Right cardiac atrium (tissue), 5 donors: ENCODE data around the gene CRYGA. TPM values are rescaled to one million over a fixed set of nuclear protein-coding genes. Genes with fewer than 3 reads are reported as not detected.

Source experiments
- ATAC-seq, 2 donors: fragments of 200-7000 bp; cut with Tn5 transposase; one replicate each; pipeline versions ENCODE4 v1.8.0 to v1.9.1; 2020; ENCODE audit warnings: moderate library complexity in 2 of 2, mild to moderate bottlenecking in 1 of 2
- DNase-seq, 3 donors: peaks; one replicate each; pipeline ENCODE4 v3.0.0-alpha.2; 2020
- H3K27ac ChIP-seq: one replicate; pipeline ENCODE4 v1.5.1; 2013; ENCODE audit warnings: mild to moderate bottlenecking, low read length, control low read depth, moderate library complexity
- H3K27me3 ChIP-seq: one replicate; pipeline ENCODE4 v1.6.1; 2013; ENCODE audit not compliant: control insufficient read depth, insufficient read depth
- H3K4me1 ChIP-seq: one replicate; pipeline ENCODE4 v1.6.1; 2013; ENCODE audit warnings: low read length; ENCODE audit not compliant: control insufficient read depth, insufficient read depth
- H3K4me3 ChIP-seq: one replicate; pipeline ENCODE4 v1.5.1; 2013; ENCODE audit warnings: low read length, control low read depth
- H3K9me3 ChIP-seq: one replicate; pipeline ENCODE4 v1.6.1; 2013; ENCODE audit warnings: low read length; ENCODE audit not compliant: control insufficient read depth
- WGBS: extraction: QIAGEN DNeasy Blood & Tissue Kit; methylation state at CpG from one replicate; pipeline ENCODE4 v1.1.7; 2013; 5-methylcytosine and 5-hydroxymethylcytosine counted together
- intact Hi-C, 4 donors: fragments of 100-400 bp; cut with DNase I; formaldehyde crosslinking; loops; one replicate each; pipeline versions ENCODE4 v1.11.0 to v1.14.0; 2022 to 2023
- long read RNA-seq, 4 donors: library from polyadenylated mRNA; unstranded; transcript quantifications; one replicate each; pipeline ENCODE4 v2.0.0, GENCODE V29; 2020 to 2021
- polyA plus RNA-seq: library from polyadenylated mRNA; stranded (reverse); fragments of 200-250 nt; gene quantifications from one replicate; pipeline ENCODE4 v1.2.3, GENCODE V29; 2013
- total RNA-seq, 4 donors: library from RNA; stranded (reverse); fragmentation: NEBNext Ultra II Directional; extraction: Animal tissue kit (Norgen Biotek cat#: 25700); gene quantifications; one replicate each; pipeline ENCODE4 v1.2.1, GENCODE V29; 2021
- donor health status: healthy with polysubstance abuse.
- donor health status: DM: no; HTN: yes; CAD: no.
- donor health status: DM: no; HTN: no; CAD: no.
- donor health status: DM: no; HTN: yes; CAD: no; lungs with severe emphysema.
- donor health status: DM: yes; HTN: yes; CAD: no.

Gene CRYGA, protein sequence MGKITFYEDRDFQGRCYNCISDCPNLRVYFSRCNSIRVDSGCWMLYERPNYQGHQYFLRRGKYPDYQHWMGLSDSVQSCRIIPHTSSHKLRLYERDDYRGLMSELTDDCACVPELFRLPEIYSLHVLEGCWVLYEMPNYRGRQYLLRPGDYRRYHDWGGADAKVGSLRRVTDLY
- not detected for total RNA-seq
- not detected for polyA plus RNA-seq
- long read RNA-seq, donor 1 = 0 reads
- long read RNA-seq, donor 2 = 0 reads
- long read RNA-seq, donor 3 = 0 reads
- long read RNA-seq, donor 4 = 0 reads

DNA sequence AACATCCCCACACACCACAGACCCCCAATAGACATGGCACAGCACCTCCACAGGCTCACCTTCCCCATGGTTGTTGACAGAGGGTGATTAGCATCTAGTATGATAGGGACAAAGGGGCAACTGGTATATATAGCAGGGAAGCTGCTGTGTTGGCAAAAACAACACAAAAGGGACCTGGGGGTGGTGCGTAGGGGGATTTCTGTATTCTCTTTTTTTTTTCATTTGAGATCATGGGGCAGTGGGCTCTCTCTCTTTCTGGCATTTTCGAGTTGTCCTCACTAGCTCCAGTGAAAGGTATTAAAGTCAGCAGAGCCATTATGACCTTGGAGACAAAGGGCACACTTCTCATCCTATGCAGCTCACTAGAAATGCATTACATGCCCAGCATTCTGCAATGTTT lies at the start of gene CRYGA:
CRYGA (minus strand) TSS at position 101 of the 400 bp plus-strand sequence; CDS start at position 68, 33 bp downstream.
- no peak within 1 kb of the TSS for H3K4me3 ChIP-seq
- ATAC-seq (no peak), DNase-seq (no peak)
- H3K27me3 ChIP-seq = no peaks in the 10 kb centered on the region
- no peaks in the 10 kb centered on the region for H3K4me1 ChIP-seq
- 79% methylated on average over 2 of the region's 2 CpGs for WGBS
- intact Hi-C loops = no loop called here
- no peaks in the 10 kb centered on the region for H3K9me3 ChIP-seq
- no peak within 1 kb of the TSS for H3K27ac ChIP-seq

DNA sequence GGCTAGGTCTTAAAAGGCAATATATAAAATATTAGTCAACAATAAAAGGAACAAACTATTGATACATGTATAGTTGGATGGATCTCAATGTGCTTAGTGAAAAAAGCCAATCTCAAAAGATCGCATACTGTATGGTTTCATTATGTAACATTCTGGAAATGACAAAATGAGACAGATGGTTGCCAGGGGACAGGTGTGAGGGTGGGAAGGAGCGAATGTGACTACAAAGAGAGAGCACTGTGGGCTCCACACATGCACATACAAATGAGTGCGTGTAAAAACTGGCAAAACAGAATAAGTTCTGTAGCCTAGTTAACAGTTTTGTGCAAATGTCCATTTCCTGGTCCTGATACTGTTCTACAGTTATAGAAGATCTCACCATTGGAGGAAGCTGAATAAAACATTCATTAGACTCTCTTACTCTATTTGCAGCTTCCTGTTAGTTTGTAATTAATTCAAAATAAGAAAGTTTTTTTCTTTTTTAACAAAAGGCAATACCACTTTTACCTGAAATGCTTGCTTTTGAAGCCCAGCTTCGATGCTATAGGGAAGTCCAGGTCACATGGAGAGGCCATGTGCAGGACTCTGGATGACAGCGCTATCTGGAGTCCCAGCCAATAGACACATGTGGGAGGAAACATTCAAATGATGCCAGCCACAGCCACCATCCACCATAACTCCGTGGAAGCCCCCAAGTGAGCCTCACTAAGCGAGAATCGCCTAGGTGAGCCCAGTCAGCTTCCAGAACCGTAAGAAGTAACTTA lies 47.5 kb upstream of the CRYGA start:
- 88% methylated on average over 9 of the region's 9 CpGs for WGBS
- H3K27ac ChIP-seq = no peak overlapping the region
- intact Hi-C loops = no loop called here
- H3K9me3 ChIP-seq = no peaks in the 10 kb centered on the region
- ATAC-seq = no peak
- no peaks in the 10 kb centered on the region for H3K4me1 ChIP-seq
- DNase-seq = no peak
- no peak overlapping the region for H3K4me3 ChIP-seq
- H3K27me3 ChIP-seq = no peaks in the 10 kb centered on the region

DNA sequence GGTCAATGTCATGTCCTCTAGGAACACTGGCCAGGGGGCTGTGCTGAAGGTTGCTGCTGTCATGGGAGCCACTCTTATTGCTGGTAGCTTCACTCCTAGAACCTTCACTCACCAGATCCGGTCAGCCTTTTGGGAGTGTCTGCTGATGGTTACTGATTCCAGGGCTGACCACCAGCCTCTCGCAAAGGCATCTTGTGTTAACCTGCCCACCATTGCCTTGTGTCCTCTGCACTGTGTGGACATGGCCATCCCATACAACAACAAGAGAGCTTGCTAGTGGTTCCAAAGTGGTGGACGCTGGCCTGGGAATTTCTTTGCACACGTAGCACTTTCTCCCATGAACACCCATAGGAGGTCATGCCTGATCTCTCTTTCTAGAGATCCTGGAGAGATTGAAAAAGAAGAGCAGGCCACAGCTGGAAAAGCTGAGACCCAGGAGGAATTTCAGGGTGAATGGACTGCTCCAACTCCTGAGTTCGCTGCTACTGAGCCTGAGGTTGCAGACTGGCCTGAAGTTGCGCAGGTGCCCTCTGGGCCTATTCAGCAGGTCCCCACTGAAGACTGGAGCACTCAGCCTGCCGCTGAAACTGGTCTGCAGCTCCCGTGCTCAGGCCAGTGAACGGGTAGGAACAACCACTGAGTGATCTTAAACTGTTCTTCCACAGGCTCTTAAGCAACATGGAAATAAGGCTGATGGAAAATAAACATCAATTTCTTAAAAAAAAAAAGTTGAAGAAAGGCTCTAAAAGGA lies 45.1 kb upstream of the CRYGA start:
- Histone ChIP-seq H3K27ac (no peak overlapping the region), H3K9me3 (no peaks in the 10 kb centered on the region), H3K4me1 (no peaks in the 10 kb centered on the region), H3K4me3 (no peak overlapping the region), H3K27me3 (no peaks in the 10 kb centered on the region)
- WGBS = 90% methylated on average over 9 of the region's 9 CpGs
- intact Hi-C loops = no loop called here
- no peak for DNase-seq
- ATAC-seq = no peak

DNA sequence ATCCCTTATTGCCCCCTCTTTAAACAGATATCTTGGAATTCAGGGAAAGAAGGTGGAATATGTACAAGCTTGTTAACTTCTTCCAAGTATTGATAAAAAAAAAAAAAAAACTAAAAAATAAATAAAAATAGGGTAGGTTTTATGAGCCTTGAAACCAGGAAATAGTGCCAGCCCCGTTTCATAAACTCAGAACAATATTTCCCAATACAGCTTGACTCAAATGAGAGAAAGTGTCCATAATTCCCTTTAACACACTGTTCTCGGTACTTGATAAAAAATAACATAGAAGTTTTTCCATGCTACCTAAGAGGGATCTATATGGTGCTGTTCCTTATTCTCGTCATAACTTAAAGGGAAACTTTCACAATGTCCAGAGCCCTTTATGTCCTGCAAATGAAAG lies 44.4 kb upstream of the CRYGA start:
- ATAC-seq = no peak
- Histone ChIP-seq H3K27me3 (no peaks in the 10 kb centered on the region), H3K9me3 (no peaks in the 10 kb centered on the region), H3K27ac (no peak overlapping the region), H3K4me1 (no peaks in the 10 kb centered on the region), H3K4me3 (no peak overlapping the region)
- DNase-seq = no peak
- 78% methylated on average over 3 of the region's 3 CpGs for WGBS
- intact Hi-C loops = no loop called here

DNA sequence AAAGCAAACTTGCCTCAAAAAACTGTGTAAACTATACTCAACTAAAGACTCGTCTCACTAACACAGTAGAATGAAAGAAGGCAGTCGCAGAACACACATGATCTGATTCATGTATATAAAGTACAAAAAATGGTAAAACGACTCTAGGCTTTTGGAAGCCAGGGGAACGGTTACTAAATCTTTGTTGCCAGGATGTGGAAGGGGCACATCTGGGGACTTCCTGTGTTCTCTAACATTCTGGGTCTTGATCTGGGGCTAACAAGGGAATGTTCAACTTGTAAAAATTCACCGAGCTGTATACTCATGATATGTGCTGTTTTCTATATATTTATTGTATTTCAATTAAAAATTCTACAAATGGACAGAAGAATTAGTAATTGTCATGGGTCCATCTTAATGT lies 40.8 kb upstream of the CRYGA start:
- no peaks in the 10 kb centered on the region for H3K4me1 ChIP-seq
- no peaks in the 10 kb centered on the region for H3K27me3 ChIP-seq
- intact Hi-C loops = no loop called here
- no peak overlapping the region for H3K4me3 ChIP-seq
- ATAC-seq (no peak), DNase-seq (no peak)
- no peak overlapping the region for H3K27ac ChIP-seq
- no peaks in the 10 kb centered on the region for H3K9me3 ChIP-seq
- 65% methylated on average over 5 of the region's 5 CpGs for WGBS

DNA sequence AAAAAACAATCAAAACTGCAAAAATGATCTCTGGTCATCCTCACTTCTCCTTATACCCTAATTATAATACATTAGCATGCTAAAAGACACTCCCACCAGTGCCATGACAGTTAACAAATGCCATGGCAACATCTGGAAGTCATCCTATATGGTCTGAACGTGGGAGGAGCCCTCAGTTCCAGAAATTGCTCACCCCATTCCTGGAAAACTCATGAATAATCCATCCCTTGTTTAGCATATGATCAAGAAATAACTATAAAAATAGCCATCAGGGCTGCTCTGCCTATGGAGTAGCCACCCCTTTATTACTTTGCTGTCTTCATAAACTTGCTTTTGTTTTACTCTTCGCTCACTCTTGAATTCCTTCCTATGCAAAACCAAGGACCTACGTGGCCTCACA lies 32.1 kb upstream of the CRYGA start:
- ATAC-seq = no peak
- DNase-seq = no peak
- intact Hi-C loops = no loop called here

DNA sequence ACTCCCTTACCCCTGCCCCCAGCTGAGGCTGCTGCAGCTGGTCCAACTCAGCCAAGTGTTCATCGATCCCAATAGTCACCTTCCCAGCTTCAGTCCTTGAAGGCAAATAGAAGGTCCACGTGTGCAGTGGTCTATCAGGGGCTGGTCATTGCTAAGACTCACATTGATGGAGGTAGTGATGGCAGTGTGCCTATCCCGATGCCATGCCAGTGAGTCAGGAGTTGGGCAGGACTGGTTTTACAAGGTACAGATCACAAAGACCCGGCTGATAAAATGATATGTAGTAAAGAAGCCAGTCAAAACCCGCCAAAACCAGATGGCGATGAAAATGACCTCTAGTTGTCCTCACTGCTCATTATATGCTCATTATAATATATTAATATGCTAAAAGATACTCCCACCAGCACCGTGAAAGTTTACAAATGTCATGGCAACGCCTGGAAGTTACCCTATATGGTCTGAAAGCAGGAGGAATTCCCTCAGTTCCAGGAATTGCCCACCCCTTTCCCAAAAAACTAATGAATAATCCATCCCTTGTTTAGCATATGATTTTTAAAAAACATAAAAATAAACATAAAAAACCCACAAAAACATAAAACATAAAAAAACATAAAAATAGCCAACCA lies 29.3 kb upstream of the CRYGA start:
- Histone ChIP-seq H3K27ac (no peak overlapping the region), H3K9me3 (no peaks in the 10 kb centered on the region), H3K27me3 (no peaks in the 10 kb centered on the region), H3K4me1 (no peaks in the 10 kb centered on the region), H3K4me3 (no peak overlapping the region)
- ATAC-seq = no peak
- no peak for DNase-seq
- intact Hi-C loops = no loop called here
- 88% methylated on average over 8 of the region's 8 CpGs for WGBS

More for the DNA sequence above, 32.1 kb upstream of the CRYGA start:
- no peaks in the 10 kb centered on the region for H3K4me1 ChIP-seq
- no peak overlapping the region for H3K4me3 ChIP-seq
- H3K27me3 ChIP-seq = no peaks in the 10 kb centered on the region
- WGBS = 76% methylated on average over 3 of the region's 3 CpGs
- H3K27ac ChIP-seq = no peak overlapping the region
- no peaks in the 10 kb centered on the region for H3K9me3 ChIP-seq

DNA sequence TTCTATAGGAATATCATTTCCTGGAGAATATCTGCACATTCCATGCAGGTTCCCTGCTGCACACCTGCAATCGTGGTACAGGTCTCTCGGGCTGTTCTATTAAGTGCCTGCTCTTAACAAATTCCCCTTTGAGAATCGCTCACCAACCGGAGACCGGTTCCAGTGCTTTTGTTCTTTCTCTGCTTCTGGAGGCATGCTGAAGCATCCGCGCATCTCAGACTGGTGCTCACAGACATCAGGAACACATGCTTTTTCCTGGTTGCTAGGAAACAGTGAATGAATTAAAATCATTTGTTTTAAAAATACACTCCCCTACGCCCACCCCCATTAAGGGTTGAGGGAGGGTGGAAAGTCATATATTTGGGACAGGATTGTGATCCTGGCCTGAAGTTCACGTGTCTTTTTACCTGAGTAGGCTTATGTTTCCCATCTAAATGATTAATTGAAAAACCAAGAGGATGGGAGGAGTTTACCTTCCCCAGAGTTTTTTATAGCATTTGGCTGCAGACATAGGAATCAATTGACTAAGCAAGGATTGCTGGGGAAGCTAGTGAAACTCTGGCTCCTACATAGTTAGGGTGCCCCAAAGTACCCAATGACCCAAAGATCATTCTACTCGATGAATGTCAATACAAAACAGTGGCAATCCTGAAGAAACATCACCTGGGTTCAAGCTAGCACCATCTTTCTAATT lies 26.6 kb upstream of the CRYGA start, which contains the start of gene C2orf80:
C2orf80 (minus strand) TSS at position 221 of the 694 bp plus-strand sequence. CDS start 3,044 bp downstream, outside the sequence.
- H3K9me3 ChIP-seq = no peaks in the 10 kb centered on the region
- ATAC-seq (no peak), DNase-seq (no peak)
- H3K4me1 ChIP-seq = no peaks in the 10 kb centered on the region
- intact Hi-C loops = no loop called here
- H3K27ac ChIP-seq = no peak within 1 kb of the TSS
- H3K4me3 ChIP-seq = no peak within 1 kb of the TSS
- no peaks in the 10 kb centered on the region for H3K27me3 ChIP-seq
- WGBS = 79% methylated on average over 10 of the region's 10 CpGs

DNA sequence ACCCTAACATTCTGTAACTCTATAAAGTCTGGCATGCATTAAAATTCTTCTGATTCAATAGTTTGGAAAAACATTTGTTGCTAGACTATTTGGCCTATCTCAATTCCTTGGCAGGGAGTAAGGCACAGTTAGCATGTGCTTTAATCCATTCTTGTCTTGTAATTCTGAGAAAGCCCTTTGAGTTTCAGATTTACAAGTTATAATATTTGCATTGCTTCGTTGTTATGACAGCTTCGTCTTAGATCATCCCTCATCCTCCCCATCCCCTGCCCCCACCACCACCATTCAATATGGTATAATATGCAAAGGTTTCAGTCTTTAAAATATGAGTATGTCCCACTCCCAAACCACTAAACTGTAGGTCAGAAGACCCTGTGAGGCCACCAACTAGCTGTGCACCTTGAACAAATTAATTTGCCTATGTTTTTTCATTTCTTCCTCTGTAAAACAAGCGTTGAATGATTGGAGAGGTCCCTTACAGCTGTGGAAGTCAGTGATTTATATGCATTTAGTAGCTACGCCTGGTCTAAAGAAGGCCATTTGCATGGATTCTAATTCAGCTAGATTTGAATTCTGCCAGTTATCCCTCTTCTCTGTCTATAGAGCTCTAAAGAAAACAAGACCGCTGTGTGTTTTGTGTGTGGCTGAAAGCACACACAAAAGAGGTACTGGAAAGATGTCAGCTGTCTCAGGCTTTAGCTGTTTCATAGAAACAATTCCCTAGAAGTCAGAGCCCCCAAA lies 25.9 kb upstream of the CRYGA start:
- no peak overlapping the region for H3K27ac ChIP-seq
- DNase-seq (no peak), ATAC-seq (no peak)
- H3K4me3 ChIP-seq = no peak overlapping the region
- 84% methylated on average over 5 of the region's 5 CpGs for WGBS
- H3K9me3 ChIP-seq = no peaks in the 10 kb centered on the region
- H3K4me1 ChIP-seq = no peaks in the 10 kb centered on the region
- intact Hi-C loops = no loop called here
- no peaks in the 10 kb centered on the region for H3K27me3 ChIP-seq

DNA sequence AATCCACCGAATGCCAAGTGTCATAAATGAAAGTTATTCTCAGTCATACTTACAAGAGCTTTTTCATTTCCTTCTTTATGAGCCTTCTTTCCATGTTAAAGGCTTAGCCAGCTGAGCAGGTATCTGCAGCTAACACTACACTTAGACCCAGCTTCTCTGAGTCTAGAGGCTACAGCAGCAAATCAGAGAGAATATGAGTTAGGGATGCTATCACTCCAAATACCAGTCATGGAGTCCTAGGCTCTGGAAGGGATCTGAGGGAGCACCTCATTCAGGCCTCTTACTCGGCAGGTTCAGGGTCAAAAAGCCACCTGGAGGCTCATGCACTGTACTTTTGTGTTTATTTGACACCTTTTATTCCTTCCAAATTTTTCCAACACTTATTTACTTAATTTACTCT lies 23.5 kb upstream of the CRYGA start:
- intact Hi-C loops = no loop called here
- WGBS = 86% methylated on average over 2 of the region's 2 CpGs
- Histone ChIP-seq H3K4me3 (no peak overlapping the region), H3K27me3 (no peaks in the 10 kb centered on the region), H3K4me1 (no peaks in the 10 kb centered on the region), H3K9me3 (no peaks in the 10 kb centered on the region), H3K27ac (no peak overlapping the region)
- DNase-seq (no peak), ATAC-seq (no peak)
